Adrenal gland (tissue), 5 donors: ENCODE data around the gene MAGEE2.

Source experiments
- CTCF ChIP-seq, 6 experiments: fragments of 450-650 bp in 4 of 6; fragments of 200-600 bp in 2 of 6; sonication (generic) in 1 of 6; IDR thresholded peaks; 1 replicate in 5 of 6; 2 replicates in 1 of 6; pipeline versions ENCODE4 v1.5.1 to v1.8.0; 2016 to 2021; ENCODE audit warnings: antibody characterized with exemption in 6 of 6, mild to moderate bottlenecking in 2 of 6, moderate library complexity in 1 of 6
- POLR2A ChIP-seq, 2 donors: fragments of 450-650 bp; IDR thresholded peaks; one replicate each; pipeline ENCODE4 v1.6.1; 2017; ENCODE audit warnings: antibody characterized with exemption in 2 of 2, mild to moderate bottlenecking in 2 of 2, moderate library complexity in 1 of 2
- donor health status: DM: no; HTN: no; CAD: no.

GRCh38 chrX:75748431-75748830, 36.6 kb downstream of the MAGEE2 start:
- TF ChIP-seq CTCF (IDR thresholded peaks at IDR 0.05): no peak
- TF ChIP-seq POLR2A (IDR thresholded peaks at IDR 0.05): no peak
